ENCODE results near the gene BORCS5.
A peak's percentile ranks its signal among the peaks of the same experiment; 100 is the strongest.
"Not testable (repeated sequence)": the region's sequence is repeated elsewhere in the genome, so short reads cannot be mapped to it uniquely, and the experiment has no call there.

The BORCS5 gene

DNA sequence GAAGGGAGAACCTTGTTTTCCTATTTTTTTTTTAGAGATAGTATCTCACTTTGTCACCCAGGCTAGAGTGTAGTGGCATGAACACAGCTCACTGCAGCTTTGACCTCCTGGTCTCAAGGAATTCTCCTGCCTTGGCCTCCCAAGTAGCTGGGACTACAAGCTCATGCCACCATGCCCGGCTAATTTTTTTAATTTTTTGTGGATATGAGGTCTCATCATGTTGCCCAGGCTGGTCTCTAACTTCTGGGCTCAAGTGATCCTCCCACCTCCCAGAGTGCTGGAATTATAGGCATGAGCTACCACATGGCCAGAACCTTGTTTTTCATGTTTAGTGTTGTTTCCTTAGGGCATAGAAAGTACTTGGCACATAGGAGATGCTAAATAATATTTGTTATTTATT is 20.4 kb upstream of the BORCS5 start:
- no peaks in the 10 kb centered on the region for H3K36me3 ChIP-seq (ENCODE audit: insufficient read depth, low read length)
- no peaks in the 10 kb centered on the region for H3K9me3 ChIP-seq (ENCODE audit: control insufficient read depth, insufficient read depth, low read length)
- no peak overlapping the region for H3K9ac ChIP-seq (ENCODE audit: low read depth, low read length)

DNA sequence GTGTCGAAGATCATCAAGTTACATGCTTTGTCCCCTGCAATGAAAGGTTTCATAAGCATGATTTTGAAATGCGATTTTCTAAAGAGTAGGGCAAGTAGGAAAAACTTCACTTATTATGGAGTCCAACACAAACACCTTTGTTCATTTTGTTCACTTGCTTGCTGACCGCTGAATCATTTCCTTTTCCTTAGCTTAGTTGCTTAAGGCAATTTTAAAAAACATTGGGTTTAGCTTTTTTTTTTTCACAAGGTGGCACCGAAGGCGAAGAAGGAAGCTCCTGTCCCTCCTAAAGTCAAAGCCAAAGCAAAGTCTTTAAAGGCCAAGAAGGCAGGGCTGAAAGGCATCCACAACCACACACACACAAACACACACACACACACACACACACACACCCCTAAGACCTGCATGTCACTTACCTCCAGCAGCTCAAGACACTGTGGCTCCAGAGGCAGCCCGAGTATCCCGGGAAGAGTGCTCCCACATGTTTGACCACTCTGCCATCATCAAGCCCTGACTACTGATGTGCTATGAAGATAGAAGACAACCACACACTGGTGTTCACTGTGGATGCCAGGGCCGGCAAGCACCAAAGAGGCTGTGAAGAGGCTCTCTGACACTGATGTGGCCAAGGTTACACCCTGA is 18.2 kb upstream of the BORCS5 start:
- Histone ChIP-seq H3K36me3 (ENCODE audit: insufficient read depth, low read length) (no peaks in the 10 kb centered on the region), H3K4me1 (ENCODE audit: insufficient read depth, low read length) (no peaks in the 10 kb centered on the region; the same call in 1 of the 2 replicates), H3K9me3 (ENCODE audit: control insufficient read depth, insufficient read depth, low read length) (no peaks in the 10 kb centered on the region), H3K9ac (ENCODE audit: low read depth, low read length) (no peak overlapping the region)

More for the DNA sequence above, 20.4 kb upstream of the BORCS5 start:
- peaks cover 7% of the 10 kb centered on the region; the same call in 1 of the 2 replicates for H3K4me1 ChIP-seq (ENCODE audit: insufficient read depth, low read length)

DNA sequence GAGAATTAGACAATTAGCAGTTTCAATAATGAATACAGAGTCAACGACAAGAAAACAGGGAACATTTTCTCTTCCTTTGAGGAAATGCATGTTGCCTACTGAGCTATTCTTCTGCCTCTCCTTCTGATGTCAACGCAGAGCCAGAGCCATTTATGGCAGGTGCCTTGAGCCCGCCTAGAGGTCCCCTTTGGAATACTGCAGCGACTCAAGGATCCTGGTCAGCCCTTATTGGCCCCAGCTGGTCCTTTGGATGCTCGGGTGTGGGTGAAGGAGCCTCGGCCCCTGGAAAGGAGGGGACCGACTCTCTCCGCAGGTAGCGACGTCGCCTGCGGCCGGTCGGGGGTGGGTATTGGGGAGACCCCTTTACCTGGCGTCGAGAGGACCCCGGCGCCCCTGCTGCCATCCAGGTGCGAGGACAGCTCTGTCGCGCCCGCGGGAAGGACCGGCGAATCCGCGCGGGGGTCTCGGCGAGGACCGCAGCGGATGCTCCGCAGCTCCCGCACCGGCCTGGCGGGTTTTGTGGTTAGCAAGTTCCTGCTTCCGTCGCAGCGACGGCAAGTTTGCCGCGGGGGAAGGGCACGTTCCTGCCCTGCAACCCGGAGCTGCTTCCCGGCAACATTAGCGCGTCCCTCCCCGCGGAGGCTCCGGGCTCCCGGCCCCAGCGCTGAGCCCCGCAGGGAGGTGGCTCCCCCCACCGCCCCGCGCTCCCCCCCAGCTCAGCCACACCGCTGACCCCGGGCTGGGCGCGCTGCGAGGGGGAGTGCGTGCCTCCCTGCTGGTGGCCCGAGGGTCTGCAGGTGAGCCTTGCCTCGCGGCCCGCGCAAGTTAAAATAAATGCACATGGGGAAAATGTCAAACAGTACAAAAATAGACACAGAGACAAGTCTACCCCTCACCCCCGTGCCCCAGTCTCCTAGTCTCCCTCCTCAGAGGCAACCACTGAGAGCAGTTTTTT is 6.9 kb upstream of the BORCS5 start, which contains the start of gene MANSC1:
TSS of gene MANSC1 (minus strand) at position 532 of the 955 bp plus-strand sequence. CDS start 6,928 bp downstream, outside the sequence.
- peaks cover 12% of the 10 kb centered on the region for H3K4me1 ChIP-seq (ENCODE audit: insufficient read depth, low read length)
- H3K9me3 ChIP-seq (ENCODE audit: control insufficient read depth, insufficient read depth, low read length) = no peaks in the 10 kb centered on the region
- H3K9ac ChIP-seq (ENCODE audit: low read depth, low read length) = peak within 1 kb of the TSS; percentile 71
- no peaks in the 10 kb centered on the region for H3K36me3 ChIP-seq (ENCODE audit: insufficient read depth, low read length)

DNA sequence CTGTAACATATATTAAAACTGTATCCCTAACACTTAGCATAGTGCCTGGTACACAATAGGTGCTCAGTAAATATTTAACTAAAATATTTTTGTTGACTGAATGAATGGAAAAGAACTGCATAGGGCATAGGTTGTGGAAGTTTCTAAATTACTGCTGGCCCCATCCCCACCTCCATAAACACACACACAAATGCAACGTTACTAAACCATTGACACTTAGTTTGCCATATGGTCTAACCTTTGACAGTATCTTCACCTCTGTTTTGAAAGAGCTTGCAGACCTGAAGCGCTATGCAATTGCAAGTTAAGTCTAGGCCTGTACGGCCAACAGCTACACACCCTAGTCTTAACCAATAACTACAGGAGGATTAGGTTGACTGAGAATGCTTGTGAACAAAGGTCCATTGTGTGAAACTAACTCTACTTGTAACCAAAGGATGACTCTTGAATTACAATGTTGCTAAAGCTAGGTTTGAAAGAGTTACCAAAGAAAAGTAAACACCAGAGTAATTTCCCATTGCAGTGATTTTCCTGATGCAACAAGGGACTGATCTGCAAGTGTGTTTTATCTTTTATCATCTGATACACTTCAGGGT is 5.9 kb upstream of the BORCS5 start:
- 0 out of 2 replicates have a peak overlapping the region, but pooled peaks have one; percentile 71 for H3K9ac ChIP-seq (ENCODE audit: low read depth, low read length)
- no peaks in the 10 kb centered on the region for H3K36me3 ChIP-seq (ENCODE audit: insufficient read depth, low read length)
- no peaks in the 10 kb centered on the region for H3K9me3 ChIP-seq (ENCODE audit: control insufficient read depth, insufficient read depth, low read length)
- H3K4me1 ChIP-seq (ENCODE audit: insufficient read depth, low read length) = peaks cover 12% of the 10 kb centered on the region

DNA sequence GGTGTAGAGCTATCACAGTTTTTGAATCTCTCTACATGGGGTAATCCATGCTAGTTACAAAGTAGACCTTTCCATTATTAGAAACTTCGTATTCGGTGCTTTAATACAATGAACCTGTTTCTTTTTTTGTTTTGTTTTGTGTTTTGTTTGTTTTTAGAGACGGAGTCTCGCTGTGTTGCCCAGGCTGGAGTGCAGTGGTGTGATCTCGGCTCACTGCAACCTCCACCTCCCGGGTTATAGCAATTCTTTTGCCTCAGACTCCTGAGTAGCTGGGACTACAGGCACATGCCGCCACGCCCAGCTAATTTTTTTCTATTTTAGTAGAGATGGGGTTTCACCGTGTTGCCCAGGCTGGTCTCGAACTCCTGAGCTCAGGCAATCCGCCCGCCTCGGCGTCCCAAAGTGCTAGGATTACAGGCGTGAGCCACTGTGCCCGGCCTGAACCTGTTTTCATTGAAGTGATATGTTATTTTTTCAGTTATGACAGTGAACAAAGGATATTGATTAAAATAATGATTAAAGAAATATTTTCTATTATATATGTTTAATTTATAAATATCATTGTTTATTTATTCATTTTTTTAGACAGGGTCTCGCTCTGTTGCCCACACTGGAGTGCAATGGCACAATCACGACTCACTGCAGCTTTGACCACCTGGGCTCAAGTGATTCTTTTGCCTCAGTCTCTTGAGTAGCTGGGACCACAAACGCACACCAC is 5.3 kb upstream of the BORCS5 start:
- not testable (repeated sequence) for H3K9me3 ChIP-seq (ENCODE audit: control insufficient read depth, insufficient read depth, low read length); H3K36me3 ChIP-seq (ENCODE audit: insufficient read depth, low read length); H3K9ac ChIP-seq (ENCODE audit: low read depth, low read length)
- H3K4me1 ChIP-seq (ENCODE audit: insufficient read depth, low read length) = peaks cover 12% of the 10 kb centered on the region

DNA sequence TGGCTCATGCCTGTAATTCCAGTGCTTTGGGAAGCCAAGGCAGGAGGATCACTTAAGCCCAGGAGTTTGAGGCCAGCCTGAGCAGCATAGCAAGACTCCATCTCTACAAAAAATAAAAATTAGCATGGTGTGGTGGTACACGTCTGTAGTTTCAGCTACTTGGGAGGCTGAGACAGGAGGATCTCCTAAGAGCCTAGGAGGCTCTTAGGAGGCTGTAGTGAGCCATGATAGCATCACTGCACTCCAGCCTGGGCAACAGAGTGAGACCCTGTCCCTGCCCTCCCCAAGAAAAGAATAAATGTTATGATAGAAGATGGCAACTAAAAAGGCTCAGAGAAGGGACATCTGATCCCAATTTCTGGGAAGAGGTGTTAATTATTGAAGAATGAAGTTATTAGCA is 3.6 kb upstream of the BORCS5 start:
- H3K9me3 ChIP-seq (ENCODE audit: control insufficient read depth, insufficient read depth, low read length) = no peaks in the 10 kb centered on the region
- H3K4me1 ChIP-seq (ENCODE audit: insufficient read depth, low read length) = peaks cover 12% of the 10 kb centered on the region
- no peaks in the 10 kb centered on the region for H3K36me3 ChIP-seq (ENCODE audit: insufficient read depth, low read length)
- H3K9ac ChIP-seq (ENCODE audit: low read depth, low read length) = no peak overlapping the region

DNA sequence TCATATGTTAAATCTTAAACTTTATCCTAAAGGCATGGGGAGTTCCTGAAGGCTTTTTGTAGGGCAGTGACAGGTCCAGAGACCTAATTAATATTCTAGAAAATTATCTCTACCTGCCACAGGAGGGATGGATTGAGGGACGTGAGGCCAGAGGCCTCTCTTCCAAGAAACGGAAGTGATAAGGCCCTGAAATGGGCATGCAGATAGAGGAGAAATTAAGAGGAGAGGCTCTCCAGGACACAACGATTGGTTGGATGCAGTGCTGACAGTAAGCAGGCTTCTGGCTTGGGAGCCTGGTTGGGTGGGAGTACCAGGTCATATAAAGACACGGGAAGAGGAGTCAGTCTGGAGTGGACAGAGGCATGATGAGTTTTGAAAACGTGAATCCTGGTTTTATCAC is 3.1 kb upstream of the BORCS5 start:
- H3K9ac ChIP-seq (ENCODE audit: low read depth, low read length) = no peak overlapping the region
- H3K4me1 ChIP-seq (ENCODE audit: insufficient read depth, low read length) = peaks cover 12% of the 10 kb centered on the region
- no peaks in the 10 kb centered on the region for H3K9me3 ChIP-seq (ENCODE audit: control insufficient read depth, insufficient read depth, low read length)
- no peaks in the 10 kb centered on the region for H3K36me3 ChIP-seq (ENCODE audit: insufficient read depth, low read length)

DNA sequence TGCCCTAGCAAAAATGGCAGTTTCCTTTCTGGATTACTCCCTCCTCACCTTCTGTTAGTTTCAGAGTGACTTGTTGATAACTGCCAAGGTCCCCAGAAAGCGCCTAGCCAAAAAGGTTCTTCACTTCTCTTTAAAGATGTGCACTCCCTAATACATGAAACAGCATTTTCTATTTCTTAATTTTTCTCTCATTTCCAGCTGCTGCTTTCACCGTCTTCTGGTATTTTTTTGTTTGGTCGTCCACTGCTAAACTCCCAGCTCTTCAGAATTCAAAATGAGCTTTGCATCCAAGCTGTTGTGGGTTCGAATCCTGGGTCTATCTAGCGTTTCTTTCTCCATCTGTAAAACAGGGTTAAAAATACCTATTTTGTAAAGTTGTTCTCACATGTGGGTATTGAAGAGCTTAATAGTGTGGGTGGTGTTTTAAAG is 397 bp upstream of the BORCS5 start:
- Histone ChIP-seq H3K36me3 (ENCODE audit: insufficient read depth, low read length) (no peaks in the 10 kb centered on the region), H3K4me1 (ENCODE audit: insufficient read depth, low read length) (peaks cover 5% of the 10 kb centered on the region), H3K9me3 (ENCODE audit: control insufficient read depth, insufficient read depth, low read length) (no peaks in the 10 kb centered on the region), H3K9ac (ENCODE audit: low read depth, low read length) (peak overlapping the region; percentile 88)

DNA sequence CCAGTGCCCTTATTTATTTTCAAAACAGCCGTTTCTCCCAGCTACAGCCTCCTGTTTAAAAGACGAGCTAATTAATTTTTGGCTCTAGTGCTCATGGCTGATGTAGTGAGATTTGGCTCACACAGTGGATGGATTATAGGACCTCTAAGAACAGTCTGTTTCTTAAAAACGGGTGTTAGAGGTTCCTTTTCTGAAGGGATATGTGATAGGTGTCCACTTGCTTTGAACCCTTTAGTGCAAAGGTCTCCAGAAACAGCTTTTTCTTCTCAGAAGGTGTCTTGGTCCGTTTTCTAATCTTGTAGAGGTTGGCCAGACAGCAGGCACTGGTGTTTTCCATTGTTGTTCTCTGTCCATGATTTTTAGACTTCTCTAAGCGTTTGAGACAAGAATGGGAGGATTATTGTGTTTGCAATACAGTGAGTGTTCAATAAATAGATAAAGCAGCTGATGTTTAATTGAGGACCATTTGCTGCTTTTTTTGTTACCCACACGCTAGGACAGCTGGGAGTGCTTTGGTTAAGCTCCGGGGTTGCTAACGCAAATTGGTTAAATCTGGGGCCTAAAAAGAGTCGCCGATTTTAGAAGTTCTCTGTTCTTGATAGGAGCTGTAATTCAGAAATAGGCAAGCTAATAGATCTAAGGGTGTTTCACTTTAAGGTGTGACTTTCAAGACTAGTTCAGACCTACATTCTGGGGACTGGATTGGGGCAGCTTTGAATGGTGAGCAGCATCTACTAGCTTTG is 1.0 kb downstream of the BORCS5 start:
- Histone ChIP-seq H3K4me1 (ENCODE audit: insufficient read depth, low read length) (peaks cover 5% of the 10 kb centered on the region), H3K36me3 (ENCODE audit: insufficient read depth, low read length) (no peaks in the 10 kb centered on the region), H3K9me3 (ENCODE audit: control insufficient read depth, insufficient read depth, low read length) (no peaks in the 10 kb centered on the region), H3K9ac (ENCODE audit: low read depth, low read length) (peak overlapping the region; percentile 88)

DNA sequence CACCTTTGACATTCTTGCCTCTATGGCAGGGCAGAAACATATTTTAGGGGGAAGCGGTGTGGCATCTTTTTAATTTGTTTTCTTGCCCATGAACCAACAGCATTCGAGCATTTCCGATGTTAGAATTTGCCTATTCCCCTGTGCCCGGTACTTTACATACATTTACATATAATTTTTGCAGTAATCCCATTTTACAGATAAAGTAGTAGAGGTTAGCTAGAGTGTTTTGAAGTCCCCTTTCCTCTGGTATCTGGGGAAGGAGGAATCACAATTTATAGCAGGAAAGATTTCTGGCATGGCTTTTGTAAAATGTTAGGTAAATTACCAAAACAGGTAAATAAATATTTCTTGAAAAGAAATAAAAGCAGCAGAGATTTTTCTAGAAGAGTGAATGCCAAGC is 1.6 kb downstream of the BORCS5 start:
- no peak overlapping the region for H3K9ac ChIP-seq (ENCODE audit: low read depth, low read length)
- H3K4me1 ChIP-seq (ENCODE audit: insufficient read depth, low read length) = peaks cover 4% of the 10 kb centered on the region
- H3K36me3 ChIP-seq (ENCODE audit: insufficient read depth, low read length) = no peaks in the 10 kb centered on the region
- H3K9me3 ChIP-seq (ENCODE audit: control insufficient read depth, insufficient read depth, low read length) = no peaks in the 10 kb centered on the region

DNA sequence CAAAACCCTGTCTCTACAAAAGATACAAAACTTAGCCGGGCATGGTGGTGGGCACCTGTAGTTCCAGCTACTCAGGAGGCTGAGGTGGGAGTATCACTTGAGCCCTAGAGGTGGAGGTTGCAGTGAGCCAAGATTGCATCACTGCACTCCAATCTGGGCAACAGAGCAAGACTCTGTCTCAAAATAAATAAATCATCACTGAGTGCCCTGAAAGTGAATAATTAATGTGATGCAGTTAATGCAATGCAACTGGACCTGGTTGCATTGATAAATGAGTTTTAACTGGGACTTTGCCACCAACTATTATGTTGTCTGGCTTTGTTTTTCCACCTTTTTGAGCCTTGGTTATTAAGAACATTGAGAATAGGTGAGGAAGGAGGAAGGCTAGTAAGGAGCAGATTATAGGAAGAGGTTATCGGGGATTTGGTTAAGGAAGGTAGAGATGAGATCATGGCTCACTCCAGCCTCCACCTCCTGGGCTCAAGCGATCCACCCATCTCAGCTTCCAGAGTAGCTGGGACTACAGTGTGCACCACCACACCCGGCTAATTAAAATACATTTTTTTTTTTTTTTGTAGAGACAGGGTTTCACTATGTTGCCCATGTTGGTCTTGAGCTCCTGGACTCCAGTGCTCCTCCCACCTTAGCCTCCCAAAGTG is 8.0 kb downstream of the BORCS5 start:
- no peaks in the 10 kb centered on the region for H3K9me3 ChIP-seq (ENCODE audit: control insufficient read depth, insufficient read depth, low read length)
- no peaks in the 10 kb centered on the region for H3K36me3 ChIP-seq (ENCODE audit: insufficient read depth, low read length)
- no peak overlapping the region for H3K9ac ChIP-seq (ENCODE audit: low read depth, low read length)
- no peaks in the 10 kb centered on the region for H3K4me1 ChIP-seq (ENCODE audit: insufficient read depth, low read length)

DNA sequence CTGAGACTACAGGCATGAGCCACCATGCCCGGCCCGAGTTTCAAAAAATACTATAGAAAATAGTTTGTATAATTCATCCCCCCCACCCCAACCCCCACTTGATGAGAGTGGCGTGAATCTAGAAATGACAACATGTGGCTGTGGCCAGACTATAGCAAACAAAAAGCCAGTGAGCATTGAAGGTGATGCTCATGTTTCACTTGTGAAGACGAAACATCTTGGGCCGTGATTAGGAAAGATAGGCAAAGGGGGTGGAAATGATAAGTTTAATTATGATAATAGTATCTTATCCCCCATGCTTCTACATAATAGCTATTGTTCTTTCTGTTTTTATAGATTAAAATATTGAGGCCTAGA is 8.5 kb downstream of the BORCS5 start:
- Histone ChIP-seq H3K9me3 (ENCODE audit: control insufficient read depth, insufficient read depth, low read length) (no peaks in the 10 kb centered on the region), H3K4me1 (ENCODE audit: insufficient read depth, low read length) (no peaks in the 10 kb centered on the region), H3K9ac (ENCODE audit: low read depth, low read length) (no peak overlapping the region), H3K36me3 (ENCODE audit: insufficient read depth, low read length) (no peaks in the 10 kb centered on the region)

DNA sequence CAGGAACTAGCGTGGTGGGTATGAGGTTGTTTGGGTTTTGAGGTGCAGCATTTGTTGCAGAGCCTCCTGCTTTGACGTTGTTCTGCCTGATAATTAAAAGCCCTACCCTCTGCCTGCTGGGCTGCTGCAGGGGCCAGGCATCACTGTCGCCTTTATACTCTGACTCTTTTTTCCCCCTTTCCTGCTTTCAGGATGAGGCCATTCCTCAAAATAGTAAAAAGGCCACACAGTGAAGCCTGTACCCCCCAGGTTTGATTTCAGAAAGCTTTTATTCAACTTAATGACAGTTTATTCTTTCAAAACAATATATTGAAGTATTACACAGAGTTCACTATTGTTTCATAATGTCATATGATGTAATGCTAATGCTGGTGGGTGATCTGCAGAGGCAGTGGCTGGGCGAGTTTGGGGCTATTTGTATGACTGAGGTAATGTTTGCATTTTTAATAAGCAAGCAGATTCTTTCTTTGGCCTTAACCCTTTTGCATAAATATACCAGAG is 9.1 kb downstream of the BORCS5 start:
- no peaks in the 10 kb centered on the region for H3K4me1 ChIP-seq (ENCODE audit: insufficient read depth, low read length)
- no peaks in the 10 kb centered on the region for H3K36me3 ChIP-seq (ENCODE audit: insufficient read depth, low read length)
- no peak overlapping the region for H3K9ac ChIP-seq (ENCODE audit: low read depth, low read length)
- no peaks in the 10 kb centered on the region for H3K9me3 ChIP-seq (ENCODE audit: control insufficient read depth, insufficient read depth, low read length)
